NCI-H2107 (cell line): ENCODE measurements around the gene KNCN.

ENCODE experiments used
- DNase-seq: peaks from one replicate; lab custom pipeline; 2025; lab: John Stamatoyannopoulos, UW

KNCN gene

DNA sequence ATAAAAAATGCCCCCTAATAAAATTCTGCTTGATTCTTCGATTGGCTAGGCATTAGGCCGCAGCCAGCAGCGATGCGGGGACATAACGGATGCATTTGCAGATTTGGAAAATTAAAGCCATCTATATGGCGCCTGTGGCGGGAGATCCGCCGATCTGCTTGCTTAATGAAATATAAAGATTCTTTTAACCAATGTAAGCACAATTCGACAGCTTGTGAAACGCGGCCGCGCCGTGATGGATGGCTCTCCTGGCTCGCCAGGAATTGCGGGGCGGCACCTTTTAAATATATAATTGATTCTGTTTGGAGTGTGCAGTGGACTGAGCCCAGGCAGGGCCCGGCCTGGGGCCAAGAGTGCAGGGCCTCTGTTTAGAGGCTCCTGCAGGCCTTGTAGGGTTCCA lies 53.8 kb downstream of the KNCN start:
- no peak for DNase-seq

DNA sequence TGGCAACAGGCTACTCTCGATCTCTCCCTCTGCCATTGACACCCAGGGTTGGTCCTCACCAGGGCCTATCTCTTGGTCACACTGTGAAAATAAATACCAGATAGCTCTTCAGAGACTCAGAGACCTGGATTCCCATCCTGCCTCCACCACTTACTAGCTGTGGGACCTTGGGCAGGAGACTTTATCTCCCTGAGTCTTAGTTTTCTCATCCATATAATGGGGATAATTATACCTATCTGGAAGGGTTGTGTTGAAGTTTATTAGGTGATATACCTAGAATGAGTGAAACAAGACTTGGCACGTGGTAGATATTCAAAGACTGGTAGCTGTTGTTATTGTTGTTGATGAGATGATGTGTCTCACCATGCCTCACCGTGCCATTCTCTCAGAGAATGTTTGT lies 54.4 kb downstream of the KNCN start:
- no peak for DNase-seq

DNA sequence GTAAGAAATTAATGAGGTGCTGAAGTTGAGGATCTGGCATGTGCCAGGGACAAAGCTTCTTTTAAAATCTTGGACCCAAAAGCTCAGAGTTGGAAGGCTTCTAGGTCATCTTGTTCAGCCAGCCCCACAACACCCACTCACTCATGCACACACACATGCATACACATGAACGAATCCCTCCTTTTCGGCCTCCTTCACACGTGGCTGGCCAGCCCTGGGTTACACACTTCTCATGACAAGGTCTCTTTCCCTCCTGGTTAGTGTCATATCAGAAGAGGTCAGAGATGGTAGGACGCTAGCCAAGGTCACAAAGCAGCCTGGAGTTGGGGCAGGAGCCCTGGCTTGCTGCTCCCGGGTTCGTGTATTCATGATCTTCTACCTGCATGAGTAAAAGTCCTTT lies 54.9 kb downstream of the KNCN start:
- no peak for DNase-seq

DNA sequence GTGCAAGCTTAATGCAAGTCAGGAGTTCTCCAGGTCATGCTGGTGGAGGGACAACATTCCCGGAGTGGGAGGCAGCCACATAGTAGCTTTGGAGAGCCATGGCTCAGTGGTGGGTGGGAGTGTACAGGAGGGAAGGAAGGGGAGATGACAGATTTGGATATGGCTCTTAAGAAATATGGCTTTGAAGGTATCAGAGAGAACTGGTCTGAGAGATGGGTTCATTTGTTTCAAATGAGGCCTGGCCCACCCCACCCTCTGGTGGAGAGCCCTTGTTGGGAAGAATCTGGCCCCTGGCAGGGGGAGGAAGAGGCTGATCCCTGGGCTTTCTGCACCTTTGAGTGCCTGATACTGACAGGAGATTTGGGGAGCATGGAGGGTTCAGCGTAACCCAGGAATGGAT lies 55.7 kb downstream of the KNCN start:
- no peak for DNase-seq
